ENCODE measurements around the gene PIGH.

- TF ChIP-seq POLR2A (IDR thresholded peaks at IDR 0.05) (no peak), CTCF (IDR thresholded peaks at IDR 0.05) (no peak), EP300 (IDR thresholded peaks at IDR 0.05) (no peak), POLR2AphosphoS5 (IDR thresholded peaks at IDR 0.05) (no peak)
Observed at GRCh38 chr14:67556671-67557070, 43.4 kb downstream of the PIGH start.
